HepG2 (cell line): Measurements from ENCODE around the gene KDM2B. TPM values are rescaled to one million over a fixed set of nuclear protein-coding genes. Genes with fewer than 3 reads are reported as not detected.

Experiments used
- AFF4 ChIP-seq: sonication (generic); formaldehyde crosslinking; IDR thresholded peaks from 2 replicates; pipeline ENCODE4 v1.4.0; 2020; ENCODE audit warnings: missing genetic modification reagents
- BCL6 ChIP-seq: IDR thresholded peaks from 2 replicates; pipeline ENCODE4 v1.6.1; 2016; ENCODE audit warnings: missing genetic modification reagents, missing compliant biosample characterization
- CHD2 ChIP-seq: IDR thresholded peaks from 2 replicates; pipeline ENCODE4 v1.6.1; 2011; ENCODE audit warnings: low read depth, low read length, improper control_type of control experiment
- FOXO4 ChIP-seq: sonication (generic); formaldehyde crosslinking; conservative IDR thresholded peaks from 2 replicates; pipeline ENCODE4 v1.8.1; 2023; ENCODE audit warnings: missing genetic modification reagents
- HNRNPL ChIP-seq: fragments of 200-400 bp; formaldehyde crosslinking; IDR thresholded peaks from 2 replicates; pipeline ENCODE4 v1.6.1; 2017; ENCODE audit warnings: mild to moderate bottlenecking, low read depth, low read length
- MAFF ChIP-seq: IDR thresholded peaks from 2 replicates; pipeline ENCODE4 v1.6.1; 2011; ENCODE audit warnings: low read depth, low read length, improper control_type of control experiment
- NRL ChIP-seq: sonication (generic); formaldehyde crosslinking; IDR thresholded peaks from 2 replicates; pipeline ENCODE4 v1.5.0; 2020; ENCODE audit warnings: missing genetic modification reagents, mild to moderate bottlenecking, moderate library complexity, borderline replicate concordance
- ZNF180 ChIP-seq: sonication (generic); formaldehyde crosslinking; IDR thresholded peaks from 2 replicates; pipeline ENCODE4 v1.4.0; 2020; ENCODE audit warnings: low read depth, missing genetic modification reagents, borderline replicate concordance
- ZNF263 ChIP-seq: sonication (generic); formaldehyde crosslinking; IDR thresholded peaks from 2 replicates; pipeline ENCODE4 v1.4.0; 2020; ENCODE audit warnings: missing genetic modification reagents
- ZNF512B ChIP-seq: sonication (generic); formaldehyde crosslinking; IDR thresholded peaks from 2 replicates; pipeline ENCODE4 v1.5.1; 2020; ENCODE audit warnings: missing genetic modification reagents, mild to moderate bottlenecking, borderline replicate concordance
- ZNF589 ChIP-seq: sonication (generic); formaldehyde crosslinking; conservative IDR thresholded peaks from 2 replicates; pipeline ENCODE4 v1.8.0; 2022; ENCODE audit warnings: mild to moderate bottlenecking, moderate library complexity, missing genetic modification reagents
- ZNF761 ChIP-seq: sonication (generic); formaldehyde crosslinking; conservative IDR thresholded peaks from 2 replicates; pipeline ENCODE4 v1.4.0; 2020; ENCODE audit warnings: mild to moderate bottlenecking, missing genetic modification reagents
- ZNF766 ChIP-seq: sonication (generic); formaldehyde crosslinking; IDR thresholded peaks from 2 replicates; pipeline ENCODE4 v1.5.0; 2020; ENCODE audit warnings: missing genetic modification reagents, borderline replicate concordance
- ZNF816 ChIP-seq: sonication (generic); formaldehyde crosslinking; IDR thresholded peaks from 2 replicates; pipeline ENCODE4 v1.8.0; 2022; ENCODE audit warnings: missing genetic modification reagents, mild to moderate bottlenecking, borderline replicate concordance
- ZSCAN29 ChIP-seq: sonication (generic); formaldehyde crosslinking; conservative IDR thresholded peaks from 2 replicates; pipeline ENCODE4 v1.4.0; 2020; ENCODE audit warnings: mild to moderate bottlenecking, missing genetic modification reagents
- polyA plus RNA-seq, 8 experiments: library from polyadenylated mRNA; depleted of rRNA in 3 of 8; stranded (reverse) in 7 of 8; unstranded in 1 of 8; fragments of >200 nt; fragmentation: Illumina TruSeq in 4 of 8; extraction: Trizol in 4 of 8; gene quantifications; 2 replicates each; pipeline versions ENCODE4 v1.2.1 to v1.2.3, GENCODE V29; 2011 to 2016; ENCODE audit warnings: low read depth in 4 of 8, missing spikeins in 1 of 8, mixed read lengths in 1 of 8; ENCODE audit not compliant: insufficient read depth in 1 of 8
- total RNA-seq, 5 experiments: library from RNA; depleted of rRNA; stranded (reverse); fragments of >200 nt; fragmentation: Illumina TruSeq; extraction: Trizol; gene quantifications; 2 replicates each; pipeline ENCODE4 v1.2.3, GENCODE V29; 2016; ENCODE audit warnings: low read depth in 1 of 5

Gene KDM2B
- total and polyA plus RNA-seq, 2 of the 13 experiments (the other 11 are each of a cell fraction or from before 2014, with no cell fraction given) = 17.5 to 26.1 TPM

- no peak for TF ChIP-seq ZNF180 (CRISPR knock-in tag)
- TF ChIP-seq ZNF761 (CRISPR knock-in tag) = no peak
- peak; percentile 46; the same call in 1 of the 2 replicates for TF ChIP-seq MAFF
- 0 out of 2 replicates have a peak, but pooled peaks have one; percentile 26 for TF ChIP-seq ZNF263
- 0 out of 2 replicates have a peak, but pooled peaks have one; percentile 14 for TF ChIP-seq NRL (CRISPR knock-in tag)
- no peak for TF ChIP-seq CHD2
- no peak for TF ChIP-seq ZSCAN29 (CRISPR knock-in tag)
- TF ChIP-seq FOXO4 = no peak
- TF ChIP-seq ZNF512B (CRISPR knock-in tag) = no peak
- TF ChIP-seq HNRNPL = peak; percentile 84
- no peak for TF ChIP-seq BCL6 (CRISPR knock-in tag)
- TF ChIP-seq ZNF816 (CRISPR knock-in tag) = no peak
- TF ChIP-seq ZNF589 (CRISPR knock-in tag) = no peak
- no peak for TF ChIP-seq AFF4 (CRISPR knock-in tag)
- no peak for TF ChIP-seq ZNF766
Observed at GRCh38 chr12:121535150-121536053, 45.4 kb downstream of the KDM2B start (continued).
